Astrocyte of the spinal cord (primary cell): ENCODE data around the gene HSD17B14.
A peak's percentile ranks its signal among the peaks of the same experiment; 100 is the strongest.

ENCODE experiments used
- DNase-seq: peaks from one replicate; pipeline ENCODE4 v3.0.0; 2011; ENCODE audit warnings: low read depth, low spot score
- H3K4me3 ChIP-seq: 2 replicates; pipeline ENCODE4 v1.5.1; 2011; ENCODE audit warnings: low read depth, mild to moderate bottlenecking, low read length, moderate library complexity
- CTCF ChIP-seq: IDR thresholded peaks from 2 replicates; pipeline ENCODE4 v1.5.1; 2012; ENCODE audit warnings: low read depth, mild to moderate bottlenecking, low read length, inconsistent platforms
- in situ Hi-C: cut with HindIII; loops from 2 replicates; pipeline ENCODE4 v1.10.0; 2017; ENCODE audit warnings: low sequenced_read_pairs

HSD17B14 gene

GRCh38 chr19:48806818-48807589 is 29.3 kb downstream of the HSD17B14 start:
- no peak for DNase-seq

DNA sequence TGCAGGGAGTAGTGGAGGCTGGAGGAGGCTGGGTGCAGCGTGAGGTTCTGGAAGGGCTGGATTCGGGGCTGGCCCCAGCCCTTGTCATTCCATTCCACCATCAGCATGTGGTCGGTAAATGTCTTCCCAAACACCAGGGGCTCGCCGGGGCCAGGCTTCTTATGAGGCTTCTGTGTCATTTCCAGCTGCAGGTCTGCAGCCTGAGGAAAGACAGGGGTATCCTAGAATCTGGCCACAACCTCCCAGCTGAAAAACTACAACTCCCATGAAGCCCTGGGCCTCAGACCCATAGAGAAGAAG is 29.8 kb downstream of the HSD17B14 start:
- TF ChIP-seq CTCF: no peak
- H3K4me3 ChIP-seq: no peak overlapping the region
- DNase-seq: peak; percentile 37
- in situ Hi-C loops: no loop called here

More at GRCh38 chr19:48806818-48807589, 29.3 kb downstream of the HSD17B14 start:
- H3K4me3 ChIP-seq: no peak overlapping the region
- in situ Hi-C loops: no loop called here
- no peak for TF ChIP-seq CTCF

- no peak for DNase-seq
- in situ Hi-C loops: no loop called here
- no peak for TF ChIP-seq CTCF
- no peak overlapping the region for H3K4me3 ChIP-seq
Observed at GRCh38 chr19:48805452-48805851, 30.8 kb downstream of the HSD17B14 start.

DNA sequence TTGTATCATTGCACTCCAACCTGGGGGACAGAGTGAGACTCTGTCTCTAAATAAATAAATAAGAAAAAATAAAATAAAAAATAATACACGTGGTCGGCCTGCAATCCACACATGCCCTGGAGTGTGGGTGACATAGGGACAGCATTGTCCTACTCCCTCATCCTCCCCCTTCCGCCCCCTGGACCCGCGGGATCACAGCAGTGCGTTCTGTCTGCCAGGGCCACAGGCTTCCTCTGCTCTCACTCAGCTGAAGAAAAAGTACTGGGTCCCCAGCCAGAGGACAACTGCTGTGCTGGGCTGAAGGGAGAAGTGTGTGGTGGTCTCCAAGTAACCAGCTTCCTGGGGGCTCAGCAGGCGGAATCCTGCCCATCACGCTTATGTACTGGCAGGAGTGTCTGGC is 31.8 kb downstream of the HSD17B14 start:
- in situ Hi-C loops: no loop called here
- H3K4me3 ChIP-seq: no peak overlapping the region
- no peak for TF ChIP-seq CTCF
- DNase-seq: no peak

- no peak for TF ChIP-seq CTCF
- no peak for DNase-seq
- in situ Hi-C loops: no loop called here
- no peak overlapping the region for H3K4me3 ChIP-seq
Observed at GRCh38 chr19:48802623-48803022, 33.7 kb downstream of the HSD17B14 start.

- in situ Hi-C loops: no loop called here
- no peak for TF ChIP-seq CTCF
- no peak for DNase-seq
- no peak overlapping the region for H3K4me3 ChIP-seq
Observed at GRCh38 chr19:48799358-48800300, 36.7 kb downstream of the HSD17B14 start.
